SHP77 treated with DMSO at 0.1 percent for 48 hours (cell line): ENCODE results near the gene DPP10.
"Not testable (repeated sequence)": the region's sequence is repeated elsewhere in the genome, so short reads cannot be mapped to it uniquely, and the experiment has no call there.

ENCODE experiments used
- DNase-seq: peaks from one replicate; lab custom pipeline; 2025; lab: John Stamatoyannopoulos, UW

DPP10 gene

GRCh38 chr2:115427436-115427835 is 985.0 kb downstream of the DPP10 start:
- no peak for DNase-seq

- DNase-seq, result not testable (repeated sequence)
These were observed 998.3 kb downstream of the DPP10 start for GRCh38 chr2:115440746-115441145.

GRCh38 chr2:115443539-115444185 is 1001.2 kb downstream of the DPP10 start:
- DNase-seq, result no peak

DNA sequence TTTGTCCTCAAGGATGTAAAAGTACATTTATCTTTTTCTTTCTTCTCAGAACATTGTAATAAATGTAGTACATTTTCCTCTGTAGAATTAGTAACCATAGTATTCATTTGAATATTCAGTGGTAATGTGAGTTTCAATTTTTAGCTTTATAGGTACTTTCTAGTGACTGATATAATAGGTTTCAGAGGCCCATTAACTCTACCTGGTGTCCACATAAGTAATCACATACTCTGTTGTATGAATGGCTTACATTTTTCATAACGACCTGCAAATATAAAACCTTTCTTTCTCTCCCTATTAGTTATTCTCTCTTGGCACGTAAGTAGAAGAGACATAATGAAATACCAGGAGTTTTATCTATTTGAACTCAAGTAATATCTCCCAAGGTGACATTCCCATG is 1017.6 kb downstream of the DPP10 start:
- no peak for DNase-seq

- DNase-seq, result no peak
These were observed 1038.3 kb downstream of the DPP10 start for GRCh38 chr2:115480741-115481140.

DNA sequence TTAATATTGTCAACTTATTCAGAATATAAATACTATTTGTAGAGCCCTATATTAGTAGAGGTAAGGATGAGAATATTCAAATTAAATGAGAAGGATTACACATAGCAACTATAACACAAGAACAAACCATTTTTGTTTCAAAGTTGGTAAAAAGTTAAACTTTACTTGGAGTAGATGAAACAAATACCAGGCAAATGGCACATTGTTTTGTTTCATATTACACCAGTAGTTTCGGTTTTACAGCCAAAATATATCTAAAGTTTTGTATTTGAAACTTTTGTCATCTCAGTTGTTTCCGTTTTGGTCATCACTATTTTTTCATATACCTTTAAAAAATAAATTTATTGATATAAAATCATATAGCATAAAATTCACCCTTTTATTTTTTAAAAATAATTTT is 1039.4 kb downstream of the DPP10 start:
- no peak for DNase-seq

GRCh38 chr2:115483666-115484065 is 1041.2 kb downstream of the DPP10 start:
- no peak for DNase-seq

- no peak for DNase-seq
These were observed 1042.0 kb downstream of the DPP10 start for GRCh38 chr2:115484486-115484885.

DNA sequence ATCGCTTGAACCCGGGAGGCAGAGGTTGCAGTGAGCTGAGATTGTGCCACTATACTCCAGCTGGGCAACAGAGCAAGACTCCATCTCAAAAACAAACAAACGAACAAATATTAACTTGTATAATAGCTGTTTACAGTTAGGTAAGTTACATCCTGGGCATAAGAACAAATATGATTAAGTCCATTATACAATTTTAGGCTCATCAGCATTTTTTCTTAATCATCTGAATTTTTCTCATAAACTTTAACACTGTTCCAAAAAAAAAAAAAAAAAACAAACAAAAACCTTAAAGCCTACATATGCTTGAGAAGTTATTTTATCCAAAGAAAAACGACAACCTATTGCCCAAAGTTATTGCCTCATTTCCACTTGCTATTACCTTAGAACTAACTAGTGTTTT is 1042.5 kb downstream of the DPP10 start:
- DNase-seq, result no peak

- no peak for DNase-seq
These were observed 1048.8 kb downstream of the DPP10 start for GRCh38 chr2:115491186-115491793.

DNA sequence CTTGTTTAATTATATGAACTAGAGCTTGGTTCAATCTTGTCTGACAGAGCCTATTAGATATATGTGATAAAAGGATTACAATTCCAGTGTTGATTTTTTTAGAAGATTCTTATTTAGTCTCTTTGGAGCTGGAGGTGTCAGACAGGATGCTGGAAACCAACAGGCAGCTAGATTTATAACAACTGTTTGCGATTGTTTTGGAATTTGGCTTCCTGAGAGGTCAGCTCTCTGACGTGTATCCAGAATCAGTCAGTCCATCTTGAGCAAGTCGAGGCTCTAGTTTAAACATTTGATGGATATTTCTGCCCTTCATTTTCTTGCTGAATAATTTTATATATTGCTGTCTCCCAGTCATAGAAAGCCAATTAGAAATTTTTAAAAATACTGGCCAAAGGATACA is 1062.9 kb downstream of the DPP10 start:
- no peak for DNase-seq

DNA sequence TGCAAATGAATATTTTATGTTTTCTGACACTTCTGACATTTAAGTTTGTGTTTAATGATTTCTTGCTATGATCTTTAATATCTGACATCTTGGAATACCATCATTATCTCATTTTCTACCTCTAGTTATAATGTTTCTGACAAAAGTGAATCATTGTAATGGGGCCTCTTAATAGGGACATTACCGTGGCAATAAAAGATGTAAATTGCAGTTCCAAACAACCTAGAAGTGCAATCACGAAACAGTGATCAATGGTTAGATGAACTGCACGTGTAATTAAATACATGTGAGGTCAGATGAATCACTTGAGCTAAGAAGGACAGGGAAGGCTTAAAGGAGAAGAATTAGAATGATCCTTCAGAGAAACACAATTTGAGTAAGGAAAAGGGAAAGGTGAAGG is 1078.3 kb downstream of the DPP10 start:
- DNase-seq, result no peak

- no peak for DNase-seq
These were observed 1082.0 kb downstream of the DPP10 start for GRCh38 chr2:115524452-115524851.

DNA sequence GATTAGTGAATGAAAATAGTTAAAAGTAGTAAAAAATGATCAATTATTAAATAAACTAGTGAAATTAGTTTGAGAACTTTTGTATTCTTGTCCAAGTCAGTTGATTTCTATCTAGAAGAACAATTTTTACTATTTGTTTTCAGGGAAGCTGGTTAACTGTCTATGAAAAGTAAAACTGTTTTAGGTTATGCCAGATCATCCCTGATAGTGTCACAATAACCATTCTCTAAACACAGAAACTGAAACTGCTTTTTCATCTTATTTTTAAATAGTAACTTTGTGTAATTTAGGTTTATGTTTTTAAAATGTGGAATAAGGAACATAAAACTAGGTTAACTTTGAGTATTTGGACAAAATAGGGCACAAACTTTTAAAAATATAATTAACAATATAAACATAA is 1087.2 kb downstream of the DPP10 start:
- no peak for DNase-seq

DNA sequence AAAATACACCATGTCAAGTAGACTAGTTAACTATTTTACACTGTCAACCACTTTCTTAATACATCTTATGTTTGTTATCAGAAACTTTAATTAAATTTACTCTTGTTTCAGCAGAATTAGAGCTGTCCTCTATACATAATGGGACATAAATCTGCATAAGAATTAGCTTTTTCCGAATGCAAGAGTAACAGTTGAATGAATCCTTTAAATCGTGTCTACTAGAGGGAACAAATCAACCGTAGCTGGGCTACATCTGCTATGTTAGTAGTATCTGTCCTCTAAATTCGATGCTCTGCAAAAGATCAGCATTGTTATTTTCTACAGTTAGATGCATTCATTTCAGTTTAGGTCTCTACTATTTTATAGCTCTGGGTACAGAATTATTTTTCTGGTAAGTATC is 1090.6 kb downstream of the DPP10 start:
- DNase-seq, result no peak

GRCh38 chr2:115541814-115542213 is 1099.4 kb downstream of the DPP10 start:
- no peak for DNase-seq

- no peak for DNase-seq
These were observed 1099.9 kb downstream of the DPP10 start for GRCh38 chr2:115542331-115542730.

DNA sequence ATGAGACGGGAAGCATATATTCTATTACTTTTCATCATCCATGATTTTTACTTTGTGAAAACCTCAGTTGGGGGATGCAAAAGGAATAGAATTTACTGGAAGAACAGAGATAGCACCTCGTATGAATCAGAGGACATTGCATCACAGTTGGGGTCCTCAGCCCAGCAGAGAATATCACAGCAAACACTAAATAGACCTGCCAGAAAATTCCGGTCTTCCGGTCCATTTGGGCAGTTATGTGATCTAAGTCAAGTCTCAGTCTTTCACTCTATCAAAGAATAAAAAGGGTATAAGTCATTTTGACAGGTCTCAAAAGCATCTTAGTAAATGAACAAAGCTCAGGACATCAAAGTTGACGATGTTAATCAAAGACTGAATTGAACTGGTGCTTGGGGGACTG is 1100.6 kb downstream of the DPP10 start:
- DNase-seq, result no peak

DNA sequence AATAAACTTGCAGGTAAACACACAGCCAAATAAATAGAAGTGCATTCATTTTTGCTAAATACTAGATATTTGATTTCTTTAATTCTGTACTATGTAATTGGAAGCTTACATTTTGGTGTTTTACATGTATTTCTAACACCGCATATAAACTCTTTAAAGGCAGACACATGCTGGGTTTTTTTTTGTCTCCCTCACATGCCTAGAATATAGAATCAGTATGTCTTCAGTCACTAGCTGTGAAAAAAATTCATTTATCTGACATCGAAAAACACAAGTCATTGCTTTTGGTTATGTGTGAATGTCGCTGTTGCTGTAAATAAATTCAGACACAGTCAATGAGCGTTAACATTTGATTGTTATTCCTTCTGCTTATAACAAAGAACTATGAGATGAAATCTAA is 1101.0 kb downstream of the DPP10 start:
- DNase-seq, result no peak

DNA sequence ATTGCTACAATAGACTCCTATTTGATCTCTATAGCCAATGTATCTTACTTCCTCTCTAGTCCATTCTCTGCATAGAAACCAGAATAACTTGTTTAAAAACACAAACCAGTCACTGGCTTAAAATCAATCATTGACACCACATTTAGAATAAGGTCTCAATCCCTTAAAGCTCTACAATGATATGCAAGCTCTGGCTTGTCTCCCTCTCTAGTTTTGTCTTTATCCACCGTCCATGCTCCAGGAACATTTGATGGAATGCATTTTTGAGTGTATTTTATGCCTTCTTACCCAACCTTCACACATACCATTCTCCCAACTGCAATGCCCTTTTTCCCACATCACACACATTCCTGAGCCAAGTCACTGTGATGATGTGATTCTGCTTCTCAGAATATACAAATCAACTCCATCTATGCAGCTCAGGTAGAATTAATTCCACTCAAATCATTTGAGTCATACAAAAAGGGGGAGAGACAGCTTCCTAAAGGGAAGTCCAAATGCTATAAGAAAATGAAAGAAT is 1107.2 kb downstream of the DPP10 start:
- DNase-seq, result no peak

- no peak for DNase-seq
These were observed 1110.3 kb downstream of the DPP10 start for GRCh38 chr2:115552726-115553125.

DNA sequence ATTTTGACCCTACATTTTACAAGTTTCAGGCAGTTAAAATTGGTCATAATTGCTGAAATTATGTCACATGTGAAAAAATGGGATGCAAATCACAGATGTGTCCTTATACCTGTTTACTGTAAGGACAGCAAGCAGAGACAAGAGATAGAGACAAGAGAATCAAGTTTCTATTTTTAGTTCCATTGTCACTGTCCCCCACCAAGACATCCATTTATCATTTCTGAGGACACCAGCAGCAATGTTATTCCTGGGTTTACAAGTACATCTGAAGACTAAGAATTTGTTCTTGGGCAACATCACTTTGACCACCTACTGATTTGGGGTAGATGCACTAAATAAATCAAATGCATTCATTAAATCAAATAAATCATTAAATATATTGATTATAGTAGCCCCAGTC is 1111.7 kb downstream of the DPP10 start:
- DNase-seq, result no peak

DNA sequence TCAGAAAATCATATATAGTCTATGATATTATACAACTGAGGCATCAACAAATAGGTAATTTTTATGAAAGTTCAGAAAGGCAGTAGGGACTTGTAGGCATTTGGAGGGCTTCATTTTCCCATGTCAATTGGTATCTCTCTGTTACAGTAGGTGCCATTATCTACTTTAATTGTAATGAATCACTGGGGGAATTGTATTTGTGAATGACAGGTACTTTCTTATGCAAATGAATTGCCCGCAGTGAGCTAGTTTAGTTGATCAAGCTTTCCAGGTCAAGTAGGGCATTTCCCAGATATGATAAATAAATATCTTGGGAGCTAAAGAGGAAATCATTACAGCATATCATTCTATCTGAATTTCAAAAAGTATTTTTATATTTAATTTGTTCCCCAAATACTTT is 1116.3 kb downstream of the DPP10 start:
- no peak for DNase-seq

- DNase-seq, result no peak
These were observed 1118.2 kb downstream of the DPP10 start for GRCh38 chr2:115560666-115561065.
